Activated CD4-positive, CD25-positive, alpha-beta regulatory T cell treated with anti-CD3 and anti-CD28 coated beads, Interleukin-2, amount 50 U/mL, for 16 hours (primary cell): ENCODE measurements around the gene DHRS3.

Source experiments
- DNase-seq: peaks from one replicate; pipeline ENCODE4 v3.0.0-alpha.2; 2020; ENCODE audit warnings: low read depth, low spot score

The DHRS3 gene

GRCh38 chr1:12599657-12600056, 18.4 kb downstream of the DHRS3 start:
- no peak for DNase-seq

- DNase-seq = no peak
Observed at GRCh38 chr1:12598974-12599373, 19.0 kb downstream of the DHRS3 start.

GRCh38 chr1:12597792-12598191, 20.2 kb downstream of the DHRS3 start:
- no peak for DNase-seq

GRCh38 chr1:12596007-12596821, 21.8 kb downstream of the DHRS3 start:
- no peak for DNase-seq

GRCh38 chr1:12595757-12596006, 22.3 kb downstream of the DHRS3 start:
- no peak for DNase-seq

GRCh38 chr1:12594966-12595756, 22.8 kb downstream of the DHRS3 start:
- DNase-seq = no peak

GRCh38 chr1:12594490-12594889, 23.5 kb downstream of the DHRS3 start:
- DNase-seq = no peak

- DNase-seq = no peak
Observed at GRCh38 chr1:12593621-12594066, 24.4 kb downstream of the DHRS3 start.

- no peak for DNase-seq
Observed at GRCh38 chr1:12592496-12592895, 25.5 kb downstream of the DHRS3 start.

- no peak for DNase-seq
Observed at GRCh38 chr1:12591267-12591938, 26.6 kb downstream of the DHRS3 start.

GRCh38 chr1:12588695-12589094, 29.3 kb downstream of the DHRS3 start:
- no peak for DNase-seq

GRCh38 chr1:12587981-12588640, 29.9 kb downstream of the DHRS3 start:
- DNase-seq = no peak

- DNase-seq = no peak
Observed at GRCh38 chr1:12585951-12586942, 31.8 kb downstream of the DHRS3 start.

GRCh38 chr1:12585536-12585935, 32.5 kb downstream of the DHRS3 start:
- DNase-seq = no peak

- DNase-seq = no peak
Observed at GRCh38 chr1:12584900-12585525, 33.0 kb downstream of the DHRS3 start.

- no peak for DNase-seq
Observed at GRCh38 chr1:12583484-12583883, 34.5 kb downstream of the DHRS3 start.

- DNase-seq = no peak
Observed at GRCh38 chr1:12582649-12583048, 35.4 kb downstream of the DHRS3 start.

GRCh38 chr1:12581179-12581578, 36.8 kb downstream of the DHRS3 start:
- DNase-seq = no peak

- no peak for DNase-seq
Observed at GRCh38 chr1:12580054-12580887, 37.7 kb downstream of the DHRS3 start.
